Measurements from ENCODE around the gene PEX14.

The PEX14 gene

DNA sequence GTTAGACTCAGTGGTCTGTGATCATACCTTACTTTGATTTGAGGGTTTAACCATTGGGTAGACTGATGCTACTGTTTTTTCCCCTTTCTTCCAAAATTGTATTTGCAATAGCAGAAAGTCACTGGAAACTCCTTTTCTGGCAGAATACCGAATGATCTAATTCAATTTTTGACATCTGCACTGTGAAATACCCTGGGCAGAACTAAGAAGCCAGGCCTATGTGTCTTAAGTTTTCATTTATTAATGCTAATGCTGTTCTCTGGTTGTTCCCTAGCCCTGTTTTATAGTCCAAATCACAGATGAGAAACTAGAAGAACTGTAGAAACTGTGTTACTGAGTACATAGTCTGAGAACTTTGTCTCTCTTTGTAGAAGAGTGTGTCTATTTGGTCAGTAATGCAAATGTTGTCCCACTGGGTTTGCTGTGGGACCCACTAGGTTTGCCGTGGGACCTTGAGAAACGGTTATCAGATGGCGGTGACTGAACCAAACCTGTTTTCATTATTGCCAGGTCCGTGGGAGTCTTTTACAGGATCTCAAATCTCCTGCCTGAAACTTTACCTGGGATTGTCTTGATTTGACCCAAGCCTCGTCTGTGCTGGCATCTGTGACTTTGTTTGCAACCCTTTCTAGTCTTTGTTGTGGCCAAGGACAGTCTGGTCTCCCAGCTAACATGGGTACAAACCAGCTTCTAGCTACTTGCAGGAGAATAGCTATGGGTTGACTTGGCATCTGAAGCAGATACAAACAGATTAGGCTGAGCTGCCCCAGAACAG, 41.4 kb downstream of the PEX14 start:
- DNase-seq (ENCODE audit: low read depth in 1 of 2, low spot score in 1 of 2) = no peak

DNA sequence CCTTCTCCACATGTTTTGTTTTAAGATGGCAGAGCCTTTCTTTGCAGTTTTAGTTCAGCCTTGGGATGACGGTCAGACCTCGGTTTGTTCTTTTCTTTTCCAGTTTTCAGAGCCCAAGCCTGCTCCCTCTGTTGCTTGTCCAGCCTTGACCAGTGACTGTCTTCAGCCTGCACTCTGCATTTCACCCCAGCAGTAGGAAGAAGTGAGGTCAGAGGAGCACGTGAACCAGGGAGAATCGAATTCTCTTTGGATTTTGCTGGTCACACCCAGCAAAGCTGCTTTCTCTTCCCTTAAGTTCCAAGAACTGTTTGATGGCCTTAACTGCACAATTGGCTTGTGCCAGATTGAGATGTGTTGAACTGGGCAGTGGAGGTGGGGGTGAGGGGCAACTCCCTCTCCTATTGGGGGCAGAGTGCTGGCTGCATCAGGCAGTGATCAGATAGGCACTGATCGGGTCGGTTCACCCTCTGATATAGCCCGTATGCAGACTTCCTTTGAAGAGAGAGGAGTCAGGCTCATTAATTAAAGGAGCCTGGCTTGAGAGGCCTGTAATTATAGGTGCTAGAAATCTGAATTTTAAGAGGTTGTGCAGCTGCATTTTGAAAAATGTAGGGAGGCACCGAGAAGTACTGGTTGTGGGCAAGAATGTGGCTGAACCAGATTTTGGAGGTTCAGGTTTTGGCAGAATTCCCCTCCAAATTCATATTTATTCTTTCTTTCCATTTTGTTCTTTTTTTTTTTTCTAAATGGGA, 42.4 kb downstream of the PEX14 start:
- no peak for DNase-seq (ENCODE audit: low read depth in 1 of 2, low spot score in 1 of 2)

DNA sequence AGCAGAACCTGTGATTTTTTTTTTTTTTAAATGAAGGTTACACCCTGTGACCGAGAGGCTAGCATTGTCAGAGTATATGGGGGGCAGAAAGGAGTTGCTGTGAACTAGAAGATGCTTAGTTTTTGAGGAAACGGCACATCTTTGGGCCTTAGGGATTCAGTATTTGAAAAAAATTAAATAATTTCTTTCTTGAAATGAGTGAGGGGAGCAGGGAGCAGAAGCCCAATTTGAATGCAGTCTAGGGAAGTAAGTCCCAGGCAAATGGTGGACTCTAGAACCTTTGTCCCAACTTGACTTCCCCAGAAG, 42.9 kb downstream of the PEX14 start:
- DNase-seq (ENCODE audit: low read depth in 1 of 2, low spot score in 1 of 2) = no peak

DNA sequence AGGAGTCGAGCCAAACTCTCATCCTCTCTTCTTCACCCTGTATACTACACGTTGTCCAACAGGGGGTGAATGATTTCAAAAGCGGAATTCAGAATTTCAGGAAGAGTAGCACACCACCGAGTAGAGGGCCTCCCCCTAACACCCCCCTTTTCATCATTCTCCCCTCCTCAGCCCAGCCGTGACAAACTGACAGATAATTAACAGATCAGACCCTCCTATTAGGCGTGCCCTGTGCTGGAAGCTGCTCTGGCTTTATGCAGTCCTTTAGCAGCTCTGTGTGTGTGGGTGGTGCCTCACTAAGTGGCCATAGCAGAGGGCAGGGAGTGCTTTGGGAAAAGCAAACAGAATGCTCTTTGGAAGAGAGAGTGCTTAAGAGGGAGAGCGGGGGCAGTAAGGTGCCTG, 44.3 kb downstream of the PEX14 start:
- no peak for DNase-seq (ENCODE audit: low read depth in 1 of 2, low spot score in 1 of 2)

DNA sequence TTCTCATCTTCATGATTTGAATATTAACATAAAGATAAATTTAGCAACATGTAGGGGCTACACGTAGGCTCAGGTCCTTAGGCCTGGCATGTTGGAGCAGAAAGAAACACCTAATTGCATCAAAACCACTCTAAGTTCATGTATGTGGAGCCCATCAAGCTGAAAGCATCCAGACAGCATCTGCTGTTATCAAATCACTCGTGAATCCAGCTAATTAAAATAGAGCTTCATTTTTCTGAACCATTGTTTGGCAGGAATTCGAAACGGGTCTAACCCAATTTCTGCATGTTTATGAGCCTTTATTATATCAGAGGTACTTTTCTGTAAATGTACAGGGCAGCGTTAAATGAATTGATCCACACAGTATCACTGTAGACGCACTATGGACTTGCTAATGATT, 45.7 kb downstream of the PEX14 start:
- no peak for DNase-seq (ENCODE audit: low read depth in 1 of 2, low spot score in 1 of 2)

DNA sequence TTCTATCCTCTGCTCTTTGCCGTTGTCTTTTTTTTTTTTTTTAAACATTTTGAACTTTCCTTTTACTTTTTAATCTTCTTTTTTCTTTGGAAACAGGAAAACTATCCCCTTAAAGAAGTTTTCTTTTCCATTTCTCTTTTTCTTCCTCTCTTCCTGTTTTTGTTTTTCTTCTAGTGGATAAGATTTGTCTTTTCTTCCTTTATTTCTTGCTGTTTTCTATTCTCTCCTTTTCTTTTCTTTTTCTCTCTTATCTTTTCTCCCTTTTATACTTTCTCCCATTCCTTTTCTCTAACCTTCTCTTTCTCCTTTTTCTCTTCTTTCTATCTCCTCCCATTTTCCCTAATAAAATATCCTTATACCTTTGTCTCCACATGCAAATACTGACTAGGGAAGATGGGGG, 46.2 kb downstream of the PEX14 start:
- no peak for DNase-seq (ENCODE audit: low read depth in 1 of 2, low spot score in 1 of 2)

DNA sequence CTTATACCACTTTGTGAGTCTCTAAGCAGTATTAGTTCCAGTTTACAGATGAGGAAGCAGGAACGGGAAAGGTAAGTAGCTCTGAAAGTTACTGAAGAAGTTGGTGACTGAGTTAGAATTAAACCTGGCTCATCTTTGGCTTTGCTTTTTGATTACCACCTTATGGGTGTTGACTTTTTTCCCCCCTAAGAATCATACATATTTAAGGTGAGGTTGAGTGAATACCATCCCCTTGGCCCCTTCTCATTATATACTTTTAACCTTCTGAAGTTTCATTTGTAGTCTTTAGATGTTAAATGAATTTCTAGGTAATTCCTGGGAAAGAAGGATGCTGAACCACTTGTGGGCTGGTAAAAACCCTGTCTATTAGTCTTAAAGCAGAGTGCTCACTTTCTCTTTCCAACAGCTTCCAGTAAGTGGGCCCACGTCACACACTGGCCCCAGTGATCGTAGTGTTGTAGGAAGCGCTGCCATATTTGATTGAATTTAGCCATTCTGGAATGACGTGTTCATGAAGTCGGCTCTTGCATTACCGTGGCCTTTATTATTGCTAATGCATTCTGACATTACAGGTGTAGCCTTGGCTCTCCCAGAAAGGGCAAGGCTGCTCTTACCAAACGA, 46.9 kb downstream of the PEX14 start:
- no peak for DNase-seq (ENCODE audit: low read depth in 1 of 2, low spot score in 1 of 2)

DNA sequence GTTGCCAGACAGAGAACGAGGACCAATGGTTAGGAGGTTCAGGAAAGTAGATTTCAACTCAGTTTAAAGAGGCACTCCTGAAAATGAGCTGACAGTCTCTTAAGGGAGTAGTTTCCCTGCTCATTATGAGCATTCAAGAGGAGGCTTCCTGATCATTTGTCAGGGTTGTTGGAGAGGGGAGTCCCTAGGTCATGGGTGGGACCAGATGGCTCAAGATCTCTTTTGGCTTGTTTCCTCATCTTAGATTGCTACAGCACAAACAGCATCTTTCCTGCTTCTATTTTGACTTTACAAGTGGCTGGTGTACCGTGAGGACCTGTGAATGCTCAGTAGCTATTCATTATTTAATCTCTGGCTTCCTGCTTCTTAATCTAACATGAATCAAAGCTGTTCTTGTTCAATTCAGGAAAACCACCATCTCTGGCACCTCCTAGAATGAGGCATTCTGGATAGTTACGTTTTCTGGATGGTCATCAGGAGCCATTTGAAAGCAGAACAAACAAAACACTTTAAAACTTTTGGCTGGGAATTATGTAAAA, 47.6 kb downstream of the PEX14 start:
- DNase-seq (ENCODE audit: low read depth in 1 of 2, low spot score in 1 of 2) = no peak

DNA sequence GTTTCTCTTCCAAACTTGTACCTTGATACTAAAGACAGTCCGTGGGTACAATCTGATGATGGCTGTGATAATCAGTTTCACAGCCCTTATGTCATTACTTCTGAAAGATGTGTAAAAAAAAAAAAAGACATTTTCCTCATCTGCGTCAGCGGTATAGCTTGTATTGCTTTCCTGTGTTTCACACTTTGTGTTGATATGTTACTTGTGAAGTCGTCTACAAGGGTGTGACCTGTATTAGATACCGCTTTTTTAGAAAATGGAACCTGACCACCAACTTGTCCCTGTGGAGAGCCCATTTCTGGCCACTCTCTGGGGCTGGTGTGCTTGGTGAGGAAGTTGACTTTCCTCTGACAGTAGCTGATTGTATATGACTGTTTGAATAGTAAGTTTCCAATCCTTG, 50.5 kb downstream of the PEX14 start:
- no peak for DNase-seq (ENCODE audit: low read depth in 1 of 2, low spot score in 1 of 2)

DNA sequence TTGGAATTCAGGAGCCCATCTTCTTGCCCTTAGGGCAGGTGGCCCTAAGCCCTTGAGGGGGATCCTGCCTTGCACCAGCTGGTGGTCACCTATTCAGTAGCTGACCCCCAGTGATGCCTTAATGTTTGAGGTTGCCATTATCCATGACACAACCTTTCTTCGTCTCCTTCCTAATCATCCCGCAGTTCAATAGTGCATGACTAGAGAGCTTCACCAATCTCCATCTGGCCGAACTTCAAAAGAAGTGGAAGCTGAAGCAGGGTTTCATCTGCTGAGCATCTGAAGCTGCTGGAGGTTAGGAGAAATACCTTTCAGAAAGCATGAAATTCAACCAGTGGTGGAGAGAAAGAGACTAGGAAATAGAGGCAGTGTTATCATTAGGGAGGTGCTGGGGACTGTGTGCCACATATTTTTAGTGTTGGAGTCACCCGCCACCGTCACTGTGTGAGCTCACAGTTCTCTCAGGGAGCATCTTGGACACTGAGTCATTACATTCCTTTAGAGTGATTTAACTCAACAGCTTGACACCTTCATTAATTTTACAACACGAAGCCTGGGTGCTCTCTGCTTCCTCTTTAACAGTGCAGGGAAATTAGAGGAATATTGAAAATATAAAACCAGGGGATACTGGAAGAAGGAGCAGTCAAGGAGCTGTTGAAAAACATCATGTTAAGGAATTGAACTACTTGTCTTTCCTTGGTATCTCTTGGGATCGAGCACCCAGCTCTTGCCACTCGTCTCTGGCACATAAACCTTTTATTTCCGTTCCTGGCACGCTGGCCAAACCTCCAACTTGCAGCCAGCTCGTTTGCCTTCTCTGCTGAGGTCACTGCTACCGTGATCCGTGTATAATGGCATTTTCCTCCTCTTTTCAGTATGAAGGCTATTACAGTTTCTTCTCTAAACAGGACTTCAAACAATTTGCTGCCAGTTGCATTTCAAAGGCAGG, 53.6 kb downstream of the PEX14 start:
- no peak for DNase-seq (ENCODE audit: low read depth in 1 of 2, low spot score in 1 of 2)

DNA sequence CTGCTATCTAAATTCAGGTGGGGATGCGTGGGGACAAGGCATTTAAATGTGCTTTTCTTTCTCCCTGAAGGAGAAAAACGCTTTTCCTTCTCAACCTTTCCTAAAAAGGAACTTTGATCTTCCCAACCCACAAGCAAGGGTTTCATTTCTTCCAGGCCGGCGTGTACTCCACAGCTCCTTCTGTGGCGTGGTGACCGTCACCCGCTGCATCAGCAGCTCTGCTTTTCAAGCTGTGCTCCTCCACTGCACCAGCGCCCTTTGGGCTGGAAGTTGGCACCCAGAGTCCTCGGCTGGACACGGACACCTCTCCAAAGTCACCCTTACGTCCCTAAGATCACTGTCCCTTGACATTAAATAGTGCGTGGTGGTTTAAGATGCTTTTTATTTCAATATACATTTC, 54.3 kb downstream of the PEX14 start:
- DNase-seq (ENCODE audit: low read depth in 1 of 2, low spot score in 1 of 2) = no peak

DNA sequence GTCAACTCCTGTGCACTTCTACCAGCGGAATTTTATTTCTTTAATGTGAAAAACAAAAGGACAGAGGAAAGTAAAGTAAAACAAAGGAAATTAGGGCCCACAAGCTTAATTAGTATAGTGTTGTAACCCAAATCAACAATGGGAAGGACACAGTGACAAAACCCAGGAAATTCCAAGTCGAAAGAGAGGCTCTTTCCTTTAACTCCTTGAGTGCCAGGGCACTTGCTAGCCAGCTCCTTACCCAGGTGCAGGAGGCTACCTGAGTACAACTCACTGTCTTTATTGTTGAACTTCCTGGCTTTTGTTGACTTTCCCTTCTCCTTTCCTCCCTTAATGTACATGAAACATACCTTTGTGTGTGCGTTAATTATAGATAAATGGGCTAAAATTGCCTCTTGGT, 55.0 kb downstream of the PEX14 start:
- no peak for DNase-seq (ENCODE audit: low read depth in 1 of 2, low spot score in 1 of 2)

DNA sequence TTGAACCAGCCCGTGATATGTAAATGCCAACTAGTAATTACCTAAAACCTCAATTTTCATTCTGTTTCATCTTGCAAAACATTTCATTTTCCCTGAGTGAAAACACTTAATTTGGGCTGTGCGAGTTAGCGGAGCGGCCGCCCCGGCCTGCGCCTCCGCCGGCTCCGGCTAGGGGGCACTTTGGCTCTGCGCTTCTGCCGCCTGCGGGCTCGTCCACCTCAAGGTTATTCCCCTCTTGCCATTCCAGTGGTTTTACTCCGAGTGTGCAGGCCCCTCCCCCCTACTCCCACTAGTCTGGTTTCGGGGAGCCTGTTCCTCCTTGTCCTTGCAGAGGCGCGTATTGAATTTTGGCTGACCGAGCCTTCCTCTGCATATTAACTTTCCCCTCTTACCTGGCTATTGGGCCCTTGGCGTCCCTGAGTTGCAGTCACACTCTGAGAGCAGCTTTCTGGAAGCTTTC, 55.6 kb downstream of the PEX14 start:
- no peak for DNase-seq (ENCODE audit: low read depth in 1 of 2, low spot score in 1 of 2)

DNA sequence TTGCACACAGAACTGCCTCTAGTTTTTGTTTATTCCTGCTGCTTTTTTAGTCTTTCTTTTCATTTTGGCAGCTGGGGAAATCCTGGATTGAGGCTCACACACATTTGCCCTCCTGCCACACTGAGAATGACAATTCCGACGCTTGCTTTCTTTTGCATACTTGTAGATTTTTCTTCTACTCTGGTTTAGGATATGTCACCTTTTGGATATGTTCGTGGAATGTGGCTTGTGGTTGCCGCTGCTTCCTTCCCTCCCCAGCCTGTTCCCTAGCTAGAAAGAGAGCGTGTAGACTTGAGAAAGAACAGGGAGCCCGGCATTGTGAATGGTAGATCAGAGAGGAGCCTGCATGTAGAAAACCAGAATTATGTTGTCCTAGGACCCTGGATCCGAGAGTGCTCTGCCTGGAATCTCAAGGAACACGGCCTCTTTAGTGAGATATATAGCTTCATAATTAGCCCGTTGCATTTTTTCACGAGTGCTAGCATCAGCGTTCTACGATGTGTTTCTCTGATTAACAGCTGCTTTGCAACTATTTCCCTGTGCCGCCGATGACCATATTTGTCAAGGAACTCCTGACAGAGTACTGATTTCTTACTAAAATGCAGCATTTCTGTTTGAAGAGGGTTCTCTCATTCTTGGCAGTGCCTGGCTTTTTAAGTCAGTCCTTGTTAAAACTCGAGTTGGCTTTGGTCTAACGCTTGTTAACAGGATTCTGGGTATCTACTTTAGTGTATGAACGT, 56.2 kb downstream of the PEX14 start:
- no peak for DNase-seq (ENCODE audit: low read depth in 1 of 2, low spot score in 1 of 2)

DNA sequence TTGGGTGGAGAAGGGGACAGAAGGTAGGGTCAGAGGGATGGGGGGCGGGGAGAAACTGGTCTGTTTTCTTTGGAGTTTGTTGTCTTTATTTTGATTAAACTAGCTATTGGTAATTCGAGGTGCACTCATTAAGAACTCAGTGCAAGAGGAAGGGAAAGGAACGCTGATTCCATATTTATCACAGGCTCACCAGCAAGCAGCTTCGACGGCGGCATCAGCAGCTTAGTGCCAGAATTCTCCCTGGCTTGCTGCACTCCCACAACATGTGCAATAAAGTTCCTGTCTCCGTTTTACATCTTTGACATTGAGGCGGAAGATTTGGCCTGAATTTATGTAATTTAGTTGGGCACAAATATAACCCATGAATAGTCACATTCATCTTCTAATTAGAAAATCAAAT, 57.6 kb downstream of the PEX14 start:
- no peak for DNase-seq (ENCODE audit: low read depth in 1 of 2, low spot score in 1 of 2)

DNA sequence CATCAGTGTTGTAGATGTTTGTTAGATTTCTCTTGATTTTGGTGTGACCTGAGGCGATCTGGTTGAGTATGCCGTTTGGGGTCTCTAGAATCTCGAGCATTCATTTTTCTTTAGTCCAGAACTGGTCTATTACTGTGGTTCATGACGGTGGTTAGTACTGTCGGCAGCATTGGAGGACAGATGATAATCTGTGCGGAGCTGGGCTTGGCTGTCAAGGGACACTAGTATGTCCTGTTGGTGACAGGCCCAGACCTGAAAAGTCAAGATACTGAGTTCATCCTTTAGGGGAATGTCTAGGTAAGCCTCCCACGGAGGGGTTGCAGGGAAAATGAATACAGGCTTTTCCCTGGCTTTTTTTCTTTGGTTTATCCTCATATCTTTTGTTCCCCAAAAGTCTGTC, 59.8 kb downstream of the PEX14 start:
- DNase-seq (ENCODE audit: low read depth in 1 of 2, low spot score in 1 of 2) = no peak

DNA sequence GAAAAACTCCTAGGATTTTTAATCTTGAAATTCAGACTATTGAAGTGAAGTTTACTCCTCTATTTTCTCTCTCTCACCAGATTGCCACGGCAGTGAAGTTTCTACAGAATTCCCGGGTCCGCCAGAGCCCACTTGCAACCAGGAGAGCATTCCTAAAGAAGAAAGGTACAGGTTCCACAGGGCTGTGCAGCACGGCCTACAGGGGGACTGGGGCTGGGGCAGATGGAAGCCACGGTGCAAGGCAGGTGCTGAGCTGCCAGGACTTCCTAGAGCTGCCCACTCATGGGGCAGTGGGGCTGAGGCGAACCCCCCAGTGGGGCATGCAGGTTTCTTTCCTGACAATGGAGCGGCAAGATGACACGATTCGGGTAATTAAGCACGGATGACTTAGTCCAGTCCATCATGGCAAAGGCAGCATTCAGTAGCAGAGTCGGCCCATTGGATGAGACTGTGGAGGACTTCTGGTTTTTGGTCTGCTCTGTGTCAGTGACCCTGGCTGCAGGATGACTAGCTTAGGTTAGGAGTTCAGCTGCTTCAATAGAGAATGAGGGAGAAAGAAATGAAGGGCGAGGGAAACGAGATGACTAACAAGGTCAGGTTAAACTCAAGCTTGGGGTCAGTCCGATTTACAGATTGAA, 61.5 kb downstream of the PEX14 start:
- DNase-seq (ENCODE audit: low read depth in 1 of 2, low spot score in 1 of 2) = no peak

DNA sequence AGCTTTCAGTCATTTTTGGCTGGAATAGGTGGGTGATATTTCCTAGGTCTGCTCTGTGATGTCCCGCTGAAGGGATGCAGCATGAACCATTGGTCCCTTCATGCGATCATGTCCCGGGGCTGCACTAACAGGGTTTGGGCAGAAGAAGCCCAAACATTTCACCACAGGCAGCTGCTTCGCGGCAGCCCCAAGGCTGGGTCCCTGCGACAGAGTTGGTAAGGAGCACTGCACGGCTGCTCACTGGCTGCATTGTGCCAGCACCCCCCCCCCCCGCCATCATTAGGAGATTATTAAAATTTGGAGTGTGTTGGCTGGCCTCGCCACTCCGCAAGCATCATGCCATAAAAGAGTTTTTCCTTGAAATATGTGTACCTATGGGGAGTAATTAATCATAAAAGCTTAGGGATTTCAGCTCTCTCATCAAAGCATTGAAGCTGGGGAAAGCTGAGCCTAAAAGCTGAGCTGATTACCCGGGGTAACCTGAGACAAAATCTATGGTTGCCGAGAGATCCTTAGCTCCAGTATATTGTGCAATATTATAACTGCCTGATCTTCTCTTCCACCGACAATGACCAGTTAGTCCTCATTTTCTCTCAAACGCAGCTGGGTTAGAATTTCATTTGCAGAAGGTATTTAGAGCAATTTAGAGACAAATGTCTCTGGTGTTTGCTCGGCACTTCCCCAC, 62.5 kb downstream of the PEX14 start:
- no peak for DNase-seq (ENCODE audit: low read depth in 1 of 2, low spot score in 1 of 2)

DNA sequence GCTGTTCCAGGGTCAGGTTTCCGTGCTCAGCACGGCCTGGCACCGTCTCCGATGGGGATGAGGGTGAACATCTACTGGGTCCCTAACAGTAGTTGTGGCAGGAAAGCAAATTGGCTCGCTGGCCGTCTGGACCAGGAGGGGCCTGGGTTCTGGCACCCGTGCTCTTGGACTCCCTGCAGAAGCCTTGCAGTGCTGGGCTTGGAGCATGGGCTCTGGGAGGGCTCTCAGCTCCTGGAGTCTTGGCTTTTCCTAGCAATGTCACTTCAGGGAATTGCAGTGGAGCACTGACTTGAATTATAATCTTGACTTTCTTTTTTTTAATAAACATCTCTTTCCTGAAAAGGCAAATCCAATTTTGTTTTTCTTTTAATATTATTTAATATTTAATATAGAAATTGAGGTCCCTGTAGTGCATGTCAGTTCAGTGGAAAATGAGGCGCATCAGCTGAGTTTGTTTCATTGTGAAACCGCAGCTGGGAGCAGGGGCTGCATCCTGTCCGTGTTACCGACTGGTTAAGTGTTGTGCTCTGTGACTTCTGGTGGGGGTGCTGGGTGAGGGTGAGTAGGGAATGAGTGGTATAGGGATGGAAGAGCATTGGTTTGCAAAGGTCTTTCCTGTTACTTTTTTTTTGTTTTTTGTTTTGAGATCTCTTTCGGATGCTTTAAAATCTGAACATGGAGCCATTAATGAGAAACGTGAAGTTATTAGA, 64.1 kb downstream of the PEX14 start:
- DNase-seq (ENCODE audit: low read depth in 1 of 2, low spot score in 1 of 2) = no peak

Data from activated CD4-positive, alpha-beta T cell treated with anti-CD3 and anti-CD28 coated beads, Interleukin-2, amount 50 U/mL, for 24 hours (primary cell).